ENCODE data around the gene AIFM2. TPM values are rescaled to one million over a fixed set of nuclear protein-coding genes. Genes with fewer than 3 reads are reported as not detected.
A peak's percentile ranks its signal among the peaks of the same experiment; 100 is the strongest.

Gene AIFM2
- total and polyA plus RNA-seq, 2 of the 13 experiments (the other 11 are each of a cell fraction or from before 2014, with no cell fraction given) = 20.3 to 29.5 TPM

GRCh38 chr10:70132098-70133029 is at the start of gene AIFM2 (continued):
- no peak; the same call in 1 of the 2 replicates for TF ChIP-seq THAP9 (CRISPR knock-in tag; IDR thresholded peaks at IDR 0.05; ENCODE audit: borderline replicate concordance)
- TF ChIP-seq ZNF816 (CRISPR knock-in tag; IDR thresholded peaks at IDR 0.05; ENCODE audit: borderline replicate concordance) = peak; percentile 85; the same call in 1 of the 2 replicates
- TF ChIP-seq ZNF577 (CRISPR knock-in tag; IDR thresholded peaks at IDR 0.05; ENCODE audit: borderline replicate concordance, low read depth) = no peak
- no peak; the same call in 1 of the 2 replicates for TF ChIP-seq MAZ (IDR thresholded peaks at IDR 0.05; ENCODE audit: borderline replicate concordance, low read depth, low read length)
- peak; percentile 72 for TF ChIP-seq MAZ (CRISPR knock-in tag; IDR thresholded peaks at IDR 0.05; ENCODE audit: low read depth)
- TF ChIP-seq ZNF205 (CRISPR knock-in tag; IDR thresholded peaks at IDR 0.05) = no peak
- TF ChIP-seq ZNF777 (CRISPR knock-in tag; IDR thresholded peaks at IDR 0.05) = no peak
- TF ChIP-seq CTCF (CRISPR knock-in tag; IDR thresholded peaks at IDR 0.05) = no peak; the same call in none of the 2 replicates
- peak; percentile 55; the same call in 1 of the 2 replicates for TF ChIP-seq ZNF451 (CRISPR knock-in tag; IDR thresholded peaks at IDR 0.05)
- no peak for TF ChIP-seq RFX3 (CRISPR knock-in tag; IDR thresholded peaks at IDR 0.05)
- peak; percentile 61; the same call in 1 of the 2 replicates for TF ChIP-seq ZNF614 (CRISPR knock-in tag; IDR thresholded peaks at IDR 0.05; ENCODE audit: borderline replicate concordance)
- TF ChIP-seq AGO2 (optimal IDR thresholded peaks at IDR 0.05; ENCODE audit: low read depth, low read length) = peak; percentile 81
- peak; percentile 71; the same call in 1 of the 2 replicates for TF ChIP-seq NFKB2 (CRISPR knock-in tag; IDR thresholded peaks at IDR 0.05; ENCODE audit: borderline replicate concordance)
- TF ChIP-seq ZNF710 (CRISPR knock-in tag; IDR thresholded peaks at IDR 0.05; ENCODE audit: borderline replicate concordance) = no peak
- TF ChIP-seq SPEN (CRISPR knock-in tag; IDR thresholded peaks at IDR 0.05; ENCODE audit: low read depth) = peak; percentile 94
- no peak for TF ChIP-seq CREB1 (IDR thresholded peaks at IDR 0.05)
- TF ChIP-seq CREB1 (CRISPR knock-in tag; IDR thresholded peaks at IDR 0.05) = no peak
- TF ChIP-seq YY1 (IDR thresholded peaks at IDR 0.05; ENCODE audit: insufficient read depth, insufficient replicate concordance, low read depth, low read length) = peak; percentile 43
- peak; percentile 98 for TF ChIP-seq KLF12 (CRISPR knock-in tag; IDR thresholded peaks at IDR 0.05; ENCODE audit: borderline replicate concordance)
- no peak for TF ChIP-seq LBX2 (CRISPR knock-in tag; IDR thresholded peaks at IDR 0.05; ENCODE audit: borderline replicate concordance)
- 0 out of 2 replicates have a peak, but pooled peaks have one; percentile 28 for TF ChIP-seq SRY (CRISPR knock-in tag; IDR thresholded peaks at IDR 0.05)

Measured in HepG2 (cell line).